Activated T-helper 2 cell treated with anti-CD3 and anti-CD28 coated beads, Interferon-gamma antibody, Interleukin-2, Interleukin-4, amounts not matched to agents 10 μg/mL and 5 μg/mL and 100 μg/mL, durations not matched to agents 14 hours and 24 hours and 36 hours (primary cell): ENCODE measurements around the gene KIAA0930. TPM values are rescaled to one million over a fixed set of nuclear protein-coding genes. Genes with fewer than 3 reads are reported as not detected.
"Not testable (repeated sequence)": the region's sequence is repeated elsewhere in the genome, so short reads cannot be mapped to it uniquely, and the experiment has no call there.

ENCODE experiments used
- DNase-seq: peaks from one replicate; pipeline ENCODE4 v3.0.0; 2021; ENCODE audit warnings: low spot score
- H3K27ac Mint-ChIP-seq: one replicate; pipeline ENCODE4 v1.8.0; 2021; ENCODE audit warnings: mixed read lengths
- H3K27me3 Mint-ChIP-seq: one replicate; pipeline ENCODE4 v1.8.0; 2021; ENCODE audit warnings: low read depth, mixed read lengths
- H3K36me3 Mint-ChIP-seq: one replicate; pipeline ENCODE4 v1.8.0; 2021; ENCODE audit warnings: low read depth, mixed read lengths
- H3K4me1 Mint-ChIP-seq: one replicate; pipeline ENCODE4 v1.8.0; 2021; ENCODE audit warnings: low read depth, mixed read lengths
- H3K4me3 Mint-ChIP-seq: one replicate; pipeline ENCODE4 v1.8.0; 2021; ENCODE audit warnings: low read depth, mild to moderate bottlenecking, moderate library complexity, mixed read lengths
- H3K9me3 Mint-ChIP-seq: one replicate; pipeline ENCODE4 v1.8.0; 2021; ENCODE audit warnings: mixed read lengths
- intact Hi-C: fragments of 100-400 bp; cut with micrococcal nuclease; formaldehyde crosslinking; loops from one replicate; pipeline ENCODE4 v1.15.1; 2023
- total RNA-seq: library from RNA; stranded (reverse); gene quantifications from 2 replicates; pipeline ENCODE4 v1.2.3, GENCODE V29; 2022

The KIAA0930 gene
- total RNA-seq, 1 donor from 2014 or later = 45.2 TPM

GRCh38 chr22:45196926-45197605, 43.6 kb downstream of the KIAA0930 start:
- Mint-ChIP-seq H3K4me1 (no peaks in the 10 kb centered on the region), H3K9me3 (no peaks in the 10 kb centered on the region), H3K27me3 (no peaks in the 10 kb centered on the region), H3K4me3 (no peak overlapping the region), H3K27ac (no peak overlapping the region), H3K36me3 (no peaks in the 10 kb centered on the region)
- no peak for DNase-seq
- intact Hi-C loops = no loop called here

GRCh38 chr22:45196308-45196707, 44.4 kb downstream of the KIAA0930 start:
- H3K27me3 Mint-ChIP-seq = no peaks in the 10 kb centered on the region
- DNase-seq = no peak
- intact Hi-C loops = no loop called here
- no peaks in the 10 kb centered on the region for H3K36me3 Mint-ChIP-seq
- no peak overlapping the region for H3K4me3 Mint-ChIP-seq
- H3K27ac Mint-ChIP-seq = no peak overlapping the region
- H3K9me3 Mint-ChIP-seq = no peaks in the 10 kb centered on the region
- H3K4me1 Mint-ChIP-seq = no peaks in the 10 kb centered on the region

GRCh38 chr22:45195616-45196015, 45.1 kb downstream of the KIAA0930 start:
- Mint-ChIP-seq H3K4me1 (no peaks in the 10 kb centered on the region), H3K9me3 (no peaks in the 10 kb centered on the region), H3K27me3 (no peaks in the 10 kb centered on the region), H3K27ac (no peak overlapping the region), H3K36me3 (no peaks in the 10 kb centered on the region), H3K4me3 (no peak overlapping the region)
- DNase-seq = no peak
- intact Hi-C loops = no loop called here

GRCh38 chr22:45194686-45195085, 46.0 kb downstream of the KIAA0930 start:
- no peak for DNase-seq
- no peak overlapping the region for H3K27ac Mint-ChIP-seq
- H3K36me3 Mint-ChIP-seq = no peaks in the 10 kb centered on the region
- H3K9me3 Mint-ChIP-seq = no peaks in the 10 kb centered on the region
- intact Hi-C loops = no loop called here
- H3K4me1 Mint-ChIP-seq = no peaks in the 10 kb centered on the region
- H3K4me3 Mint-ChIP-seq = no peak overlapping the region
- no peaks in the 10 kb centered on the region for H3K27me3 Mint-ChIP-seq

- intact Hi-C loops = no loop called here
- H3K36me3 Mint-ChIP-seq = peaks cover 3% of the 10 kb centered on the region
- no peaks in the 10 kb centered on the region for H3K4me1 Mint-ChIP-seq
- no peaks in the 10 kb centered on the region for H3K9me3 Mint-ChIP-seq
- H3K4me3 Mint-ChIP-seq = no peak overlapping the region
- H3K27me3 Mint-ChIP-seq = no peaks in the 10 kb centered on the region
- no peak overlapping the region for H3K27ac Mint-ChIP-seq
- DNase-seq = no peak
Measured at GRCh38 chr22:45192701-45193187, 48.0 kb downstream of the KIAA0930 start.

GRCh38 chr22:45191746-45192145, 48.9 kb downstream of the KIAA0930 start:
- H3K4me3 Mint-ChIP-seq, H3K27me3 Mint-ChIP-seq, H3K4me1 Mint-ChIP-seq, H3K27ac Mint-ChIP-seq, H3K9me3 Mint-ChIP-seq, intact Hi-C loops, DNase-seq: not testable (repeated sequence)
- H3K36me3 Mint-ChIP-seq = peaks cover 11% of the 10 kb centered on the region

GRCh38 chr22:45190202-45190872, 50.4 kb downstream of the KIAA0930 start:
- no peak for DNase-seq
- intact Hi-C loops = no loop called here
- H3K4me3 Mint-ChIP-seq = no peak overlapping the region
- H3K27ac Mint-ChIP-seq = no peak overlapping the region
- peaks cover 22% of the 10 kb centered on the region for H3K36me3 Mint-ChIP-seq
- H3K9me3 Mint-ChIP-seq = no peaks in the 10 kb centered on the region
- H3K4me1 Mint-ChIP-seq = peaks cover 7% of the 10 kb centered on the region
- H3K27me3 Mint-ChIP-seq = no peaks in the 10 kb centered on the region

GRCh38 chr22:45188779-45189178, 51.9 kb downstream of the KIAA0930 start:
- no peak overlapping the region for H3K4me3 Mint-ChIP-seq
- H3K36me3 Mint-ChIP-seq = peaks cover 37% of the 10 kb centered on the region
- H3K27ac Mint-ChIP-seq = no peak overlapping the region
- no peaks in the 10 kb centered on the region for H3K27me3 Mint-ChIP-seq
- no peaks in the 10 kb centered on the region for H3K9me3 Mint-ChIP-seq
- DNase-seq = no peak
- intact Hi-C loops = no loop called here
- H3K4me1 Mint-ChIP-seq = peaks cover 7% of the 10 kb centered on the region

- intact Hi-C loops = no loop called here
- Mint-ChIP-seq H3K4me3 (no peak overlapping the region), H3K4me1 (peaks cover 9% of the 10 kb centered on the region), H3K27me3 (no peaks in the 10 kb centered on the region), H3K27ac (no peak overlapping the region), H3K9me3 (no peaks in the 10 kb centered on the region), H3K36me3 (peaks cover 45% of the 10 kb centered on the region)
- DNase-seq = no peak
Measured at GRCh38 chr22:45187891-45188290, 52.8 kb downstream of the KIAA0930 start.

GRCh38 chr22:45185718-45186514, 54.8 kb downstream of the KIAA0930 start:
- H3K4me1 Mint-ChIP-seq = peaks cover 13% of the 10 kb centered on the region
- H3K27me3 Mint-ChIP-seq = no peaks in the 10 kb centered on the region
- H3K9me3 Mint-ChIP-seq = no peaks in the 10 kb centered on the region
- DNase-seq = no peak
- intact Hi-C loops = no loop called here
- peak overlapping the region; percentile 52 for H3K27ac Mint-ChIP-seq
- H3K4me3 Mint-ChIP-seq = no peak overlapping the region
- H3K36me3 Mint-ChIP-seq = peaks cover 61% of the 10 kb centered on the region

GRCh38 chr22:45183974-45184373, 56.7 kb downstream of the KIAA0930 start:
- Mint-ChIP-seq H3K27me3 (no peaks in the 10 kb centered on the region), H3K36me3 (peaks cover 80% of the 10 kb centered on the region)

GRCh38 chr22:45181766-45182165, 58.9 kb downstream of the KIAA0930 start:
- intact Hi-C loops = no loop called here
- peaks cover 91% of the 10 kb centered on the region for H3K36me3 Mint-ChIP-seq
- no peak overlapping the region for H3K27ac Mint-ChIP-seq
- DNase-seq = no peak
- no peaks in the 10 kb centered on the region for H3K27me3 Mint-ChIP-seq
- no peaks in the 10 kb centered on the region for H3K9me3 Mint-ChIP-seq
- H3K4me1 Mint-ChIP-seq = peaks cover 29% of the 10 kb centered on the region
- no peak overlapping the region for H3K4me3 Mint-ChIP-seq

More at GRCh38 chr22:45183974-45184373, 56.7 kb downstream of the KIAA0930 start:
- H3K27ac Mint-ChIP-seq = no peak overlapping the region
- intact Hi-C loops = no loop called here
- peaks cover 19% of the 10 kb centered on the region for H3K4me1 Mint-ChIP-seq
- no peaks in the 10 kb centered on the region for H3K9me3 Mint-ChIP-seq
- H3K4me3 Mint-ChIP-seq = no peak overlapping the region
- no peak for DNase-seq

GRCh38 chr22:45181240-45181639, 59.5 kb downstream of the KIAA0930 start:
- Mint-ChIP-seq H3K36me3 (peaks cover 95% of the 10 kb centered on the region), H3K9me3 (no peaks in the 10 kb centered on the region), H3K4me1 (peaks cover 29% of the 10 kb centered on the region), H3K27me3 (no peaks in the 10 kb centered on the region), H3K4me3 (no peak overlapping the region), H3K27ac (no peak overlapping the region)
- intact Hi-C loops = no loop called here
- no peak for DNase-seq
